HepG2 (cell line): ENCODE measurements around the gene ZFP36L2. TPM values are rescaled to one million over a fixed set of nuclear protein-coding genes. Genes with fewer than 3 reads are reported as not detected.

ENCODE experiments used
- AKAP8 ChIP-seq: sonication (generic); formaldehyde crosslinking; IDR thresholded peaks from 2 replicates; pipeline ENCODE4 v1.5.1; 2020; ENCODE audit warnings: mild to moderate bottlenecking, missing genetic modification reagents
- KDM5B ChIP-seq: sonication (generic); formaldehyde crosslinking; IDR thresholded peaks from 2 replicates; pipeline ENCODE4 v1.4.0; 2020; ENCODE audit warnings: missing genetic modification reagents, mild to moderate bottlenecking, borderline replicate concordance
- SAP130 ChIP-seq: IDR thresholded peaks from 2 replicates; pipeline ENCODE4 v1.6.1; 2016; ENCODE audit warnings: low read depth
- TIGD3 ChIP-seq: sonication (generic); formaldehyde crosslinking; IDR thresholded peaks from 2 replicates; pipeline ENCODE4 v1.5.1; 2020; ENCODE audit warnings: mild to moderate bottlenecking, missing genetic modification reagents, borderline replicate concordance
- TP53 ChIP-seq: sonication (generic); formaldehyde crosslinking; conservative IDR thresholded peaks from 2 replicates; pipeline ENCODE4 v1.4.0; 2020; ENCODE audit warnings: missing genetic modification reagents
- ZBED4 ChIP-seq: sonication (generic); formaldehyde crosslinking; IDR thresholded peaks from 2 replicates; pipeline ENCODE4 v1.4.0; 2020; ENCODE audit warnings: missing genetic modification reagents, borderline replicate concordance
- ZFP91 ChIP-seq: sonication (generic); formaldehyde crosslinking; IDR thresholded peaks from 2 replicates; pipeline ENCODE4 v1.9.0; 2022; ENCODE audit warnings: missing genetic modification reagents, mild to moderate bottlenecking, borderline replicate concordance
- ZNF18 ChIP-seq: sonication (generic); formaldehyde crosslinking; IDR thresholded peaks from 2 replicates; pipeline ENCODE4 v1.8.0; 2022; ENCODE audit warnings: mild to moderate bottlenecking, missing genetic modification reagents; ENCODE audit not compliant: insufficient replicate concordance
- ZNF329 ChIP-seq: sonication (generic); formaldehyde crosslinking; IDR thresholded peaks from 2 replicates; pipeline ENCODE4 v1.9.0; 2021; ENCODE audit warnings: low read depth, mild to moderate bottlenecking, missing genetic modification reagents
- ZNF530 ChIP-seq: sonication (generic); formaldehyde crosslinking; IDR thresholded peaks from 2 replicates; pipeline ENCODE4 v1.5.0; 2020; ENCODE audit warnings: low read depth, mild to moderate bottlenecking, missing genetic modification reagents
- ZNF543 ChIP-seq: sonication (generic); formaldehyde crosslinking; IDR thresholded peaks from 2 replicates; pipeline ENCODE4 v1.4.0; 2020; ENCODE audit warnings: mild to moderate bottlenecking, missing genetic modification reagents
- ZNF549 ChIP-seq: sonication (generic); formaldehyde crosslinking; IDR thresholded peaks from 2 replicates; pipeline ENCODE4 v1.5.0; 2020; ENCODE audit warnings: missing genetic modification reagents
- ZNF704 ChIP-seq: sonication (generic); formaldehyde crosslinking; IDR thresholded peaks from 2 replicates; pipeline ENCODE4 v1.8.1; 2023; ENCODE audit warnings: mild to moderate bottlenecking, inconsistent platforms, moderate library complexity, missing genetic modification reagents, borderline replicate concordance
- ZNF781 ChIP-seq: sonication (generic); formaldehyde crosslinking; IDR thresholded peaks from 2 replicates; pipeline ENCODE4 v1.5.1; 2020; ENCODE audit warnings: borderline replicate concordance, mild to moderate bottlenecking, missing genetic modification reagents; ENCODE audit errors: not compliant biosample characterization
- ZNF784 ChIP-seq: sonication (generic); formaldehyde crosslinking; IDR thresholded peaks from 2 replicates; pipeline ENCODE4 v1.5.1; 2020; ENCODE audit warnings: missing genetic modification reagents, mild to moderate bottlenecking, borderline replicate concordance
- polyA plus RNA-seq, 8 experiments: library from polyadenylated mRNA; depleted of rRNA in 3 of 8; stranded (reverse) in 7 of 8; unstranded in 1 of 8; fragments of >200 nt; fragmentation: Illumina TruSeq in 4 of 8; extraction: Trizol in 4 of 8; gene quantifications; 2 replicates each; pipeline versions ENCODE4 v1.2.1 to v1.2.3, GENCODE V29; 2011 to 2016; ENCODE audit warnings: low read depth in 4 of 8, missing spikeins in 1 of 8, mixed read lengths in 1 of 8; ENCODE audit not compliant: insufficient read depth in 1 of 8
- total RNA-seq, 5 experiments: library from RNA; depleted of rRNA; stranded (reverse); fragments of >200 nt; fragmentation: Illumina TruSeq; extraction: Trizol; gene quantifications; 2 replicates each; pipeline ENCODE4 v1.2.3, GENCODE V29; 2016; ENCODE audit warnings: low read depth in 1 of 5

Gene ZFP36L2
- total and polyA plus RNA-seq, 2 of the 13 experiments (the other 11 are each of a cell fraction or from before 2014, with no cell fraction given): 11.2 to 21.8 TPM

GRCh38 chr2:43194121-43194869, 32.1 kb downstream of the ZFP36L2 start (continued):
- TF ChIP-seq ZFP91 (CRISPR knock-in tag) (peak; percentile 80), ZNF543 (CRISPR knock-in tag) (peak; percentile 36; the same call in 1 of the 2 replicates), KDM5B (CRISPR knock-in tag) (peak; percentile 74; the same call in 1 of the 2 replicates), TP53 (CRISPR knock-in tag) (no peak), ZBED4 (CRISPR knock-in tag) (peak; percentile 91), ZNF704 (CRISPR knock-in tag) (no peak; the same call in 1 of the 2 replicates), ZNF530 (no peak), ZNF784 (CRISPR knock-in tag) (no peak; the same call in 1 of the 2 replicates), ZNF549 (CRISPR knock-in tag) (no peak), AKAP8 (peak; percentile 43; the same call in 1 of the 2 replicates), TIGD3 (CRISPR knock-in tag) (peak; percentile 64), ZNF329 (peak; percentile 88; the same call in 1 of the 2 replicates), SAP130 (CRISPR knock-in tag) (peak; percentile 90), ZNF18 (CRISPR knock-in tag) (no peak), ZNF781 (CRISPR knock-in tag) (peak; percentile 60)
